ENCODE data around the gene COA3.

- TF ChIP-seq CTCF (IDR thresholded peaks at IDR 0.05) (no peak), POLR2A (IDR thresholded peaks at IDR 0.05) (no peak)
These were observed 46.5 kb upstream of the COA3 start for GRCh38 chr17:42844761-42845555.
